HL-60 (cell line): ENCODE results near the gene SWSAP1.

Experiments
- DNase-seq, 2 experiments: peaks; one replicate each; pipeline ENCODE4 v3.0.0-alpha.2; 2010 to 2020; ENCODE audit warnings: low read depth in 1 of 2, low spot score in 1 of 2
- H3K27ac ChIP-seq: fragments of 250-450 bp; sonication (Bioruptor Pico); replicated peaks from 2 replicates; pipeline ENCODE4 v1.5.1; 2020; ENCODE audit warnings: mild to moderate bottlenecking, moderate library complexity
- H3K27me3 ChIP-seq: fragments of 250-450 bp; sonication (Bioruptor Pico); 2 replicates; pipeline ENCODE4 v1.5.1; 2021; ENCODE audit warnings: mild to moderate bottlenecking, moderate library complexity; ENCODE audit not compliant: insufficient read depth, poor library complexity, severe bottlenecking
- H3K4me3 ChIP-seq: replicated peaks from 2 replicates; pipeline ENCODE4 v1.5.1; 2011; ENCODE audit warnings: mild to moderate bottlenecking, control low read depth, low read length; ENCODE audit not compliant: insufficient read depth
- GABPA ChIP-seq: IDR thresholded peaks from 2 replicates; pipeline ENCODE4 v1.6.1; 2012; ENCODE audit warnings: low read depth
- POLR2AphosphoS5 ChIP-seq: IDR thresholded peaks from 2 replicates; pipeline ENCODE4 v1.6.1; 2012; ENCODE audit warnings: low read depth
- SPI1 ChIP-seq: IDR thresholded peaks from 2 replicates; pipeline ENCODE4 v1.6.1; 2012; ENCODE audit warnings: low read depth, mild to moderate bottlenecking, borderline replicate concordance
- TF ChIP-seq, protein P1 (sequence below): IDR thresholded peaks from 2 replicates; pipeline ENCODE4 v1.6.1; 2012; ENCODE audit warnings: low read depth; ENCODE audit not compliant: insufficient replicate concordance
- TF ChIP-seq, protein P2 (sequence below): IDR thresholded peaks from one replicate; pipeline ENCODE4 v1.5.1; 2011; ENCODE audit warnings: low read length, control low read depth, inconsistent platforms; ENCODE audit not compliant: insufficient read depth

SWSAP1 gene

DNA sequence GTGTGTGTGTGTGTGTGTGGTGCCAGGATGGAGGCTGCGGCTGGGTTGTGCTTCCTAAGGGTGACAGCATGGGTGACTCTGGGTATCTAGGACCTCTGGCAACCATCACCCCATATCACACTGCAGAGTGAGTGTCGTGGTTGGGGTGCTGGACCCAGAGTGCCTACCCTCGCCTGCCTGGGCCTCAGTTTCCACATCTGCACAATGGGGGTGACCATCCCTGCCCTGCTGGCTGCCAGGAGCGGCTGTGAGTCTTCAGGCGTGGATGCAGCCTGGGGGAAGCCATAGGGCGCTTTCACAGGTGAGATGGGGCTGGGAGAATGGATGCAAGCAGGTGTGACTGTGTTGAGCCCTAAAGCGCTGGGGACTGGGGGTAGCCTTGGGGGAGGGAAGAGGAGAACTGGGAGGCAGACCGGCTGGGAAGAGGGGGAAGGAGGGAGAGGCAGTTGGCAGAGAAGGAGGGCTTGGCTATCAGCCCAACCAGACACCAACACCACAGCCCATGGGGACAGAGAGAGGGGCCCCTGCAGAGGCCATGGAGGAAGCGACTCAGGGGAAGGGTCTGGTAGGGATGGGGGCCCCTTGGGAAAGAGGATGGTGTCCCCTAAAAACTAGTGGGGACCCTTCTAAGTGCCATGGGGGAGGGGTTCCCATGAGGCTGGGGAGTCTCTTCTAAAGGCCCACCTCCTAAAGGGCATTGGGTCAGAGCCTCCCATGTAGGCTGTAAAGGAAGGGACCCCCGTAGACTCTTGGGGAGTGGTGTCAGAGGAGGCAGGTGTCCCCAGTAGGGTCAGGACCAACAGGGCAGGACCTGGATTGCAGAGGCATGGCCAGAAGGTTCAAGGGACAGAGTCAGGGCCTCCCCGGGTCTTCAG, 17.6 kb upstream of the SWSAP1 start:
- Histone ChIP-seq H3K27ac (no peak overlapping the region), H3K4me3 (no peak overlapping the region), H3K27me3 (no peaks in the 10 kb centered on the region)
- TF ChIP-seq SPI1 (no peak), POLR2AphosphoS5 (no peak), GABPA (no peak)
- TF ChIP-seq, protein P1, sequence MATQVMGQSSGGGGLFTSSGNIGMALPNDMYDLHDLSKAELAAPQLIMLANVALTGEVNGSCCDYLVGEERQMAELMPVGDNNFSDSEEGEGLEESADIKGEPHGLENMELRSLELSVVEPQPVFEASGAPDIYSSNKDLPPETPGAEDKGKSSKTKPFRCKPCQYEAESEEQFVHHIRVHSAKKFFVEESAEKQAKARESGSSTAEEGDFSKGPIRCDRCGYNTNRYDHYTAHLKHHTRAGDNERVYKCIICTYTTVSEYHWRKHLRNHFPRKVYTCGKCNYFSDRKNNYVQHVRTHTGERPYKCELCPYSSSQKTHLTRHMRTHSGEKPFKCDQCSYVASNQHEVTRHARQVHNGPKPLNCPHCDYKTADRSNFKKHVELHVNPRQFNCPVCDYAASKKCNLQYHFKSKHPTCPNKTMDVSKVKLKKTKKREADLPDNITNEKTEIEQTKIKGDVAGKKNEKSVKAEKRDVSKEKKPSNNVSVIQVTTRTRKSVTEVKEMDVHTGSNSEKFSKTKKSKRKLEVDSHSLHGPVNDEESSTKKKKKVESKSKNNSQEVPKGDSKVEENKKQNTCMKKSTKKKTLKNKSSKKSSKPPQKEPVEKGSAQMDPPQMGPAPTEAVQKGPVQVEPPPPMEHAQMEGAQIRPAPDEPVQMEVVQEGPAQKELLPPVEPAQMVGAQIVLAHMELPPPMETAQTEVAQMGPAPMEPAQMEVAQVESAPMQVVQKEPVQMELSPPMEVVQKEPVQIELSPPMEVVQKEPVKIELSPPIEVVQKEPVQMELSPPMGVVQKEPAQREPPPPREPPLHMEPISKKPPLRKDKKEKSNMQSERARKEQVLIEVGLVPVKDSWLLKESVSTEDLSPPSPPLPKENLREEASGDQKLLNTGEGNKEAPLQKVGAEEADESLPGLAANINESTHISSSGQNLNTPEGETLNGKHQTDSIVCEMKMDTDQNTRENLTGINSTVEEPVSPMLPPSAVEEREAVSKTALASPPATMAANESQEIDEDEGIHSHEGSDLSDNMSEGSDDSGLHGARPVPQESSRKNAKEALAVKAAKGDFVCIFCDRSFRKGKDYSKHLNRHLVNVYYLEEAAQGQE = no peak
- TF ChIP-seq, protein P2, sequence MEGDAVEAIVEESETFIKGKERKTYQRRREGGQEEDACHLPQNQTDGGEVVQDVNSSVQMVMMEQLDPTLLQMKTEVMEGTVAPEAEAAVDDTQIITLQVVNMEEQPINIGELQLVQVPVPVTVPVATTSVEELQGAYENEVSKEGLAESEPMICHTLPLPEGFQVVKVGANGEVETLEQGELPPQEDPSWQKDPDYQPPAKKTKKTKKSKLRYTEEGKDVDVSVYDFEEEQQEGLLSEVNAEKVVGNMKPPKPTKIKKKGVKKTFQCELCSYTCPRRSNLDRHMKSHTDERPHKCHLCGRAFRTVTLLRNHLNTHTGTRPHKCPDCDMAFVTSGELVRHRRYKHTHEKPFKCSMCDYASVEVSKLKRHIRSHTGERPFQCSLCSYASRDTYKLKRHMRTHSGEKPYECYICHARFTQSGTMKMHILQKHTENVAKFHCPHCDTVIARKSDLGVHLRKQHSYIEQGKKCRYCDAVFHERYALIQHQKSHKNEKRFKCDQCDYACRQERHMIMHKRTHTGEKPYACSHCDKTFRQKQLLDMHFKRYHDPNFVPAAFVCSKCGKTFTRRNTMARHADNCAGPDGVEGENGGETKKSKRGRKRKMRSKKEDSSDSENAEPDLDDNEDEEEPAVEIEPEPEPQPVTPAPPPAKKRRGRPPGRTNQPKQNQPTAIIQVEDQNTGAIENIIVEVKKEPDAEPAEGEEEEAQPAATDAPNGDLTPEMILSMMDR = no peak
- DNase-seq = no peak

DNA sequence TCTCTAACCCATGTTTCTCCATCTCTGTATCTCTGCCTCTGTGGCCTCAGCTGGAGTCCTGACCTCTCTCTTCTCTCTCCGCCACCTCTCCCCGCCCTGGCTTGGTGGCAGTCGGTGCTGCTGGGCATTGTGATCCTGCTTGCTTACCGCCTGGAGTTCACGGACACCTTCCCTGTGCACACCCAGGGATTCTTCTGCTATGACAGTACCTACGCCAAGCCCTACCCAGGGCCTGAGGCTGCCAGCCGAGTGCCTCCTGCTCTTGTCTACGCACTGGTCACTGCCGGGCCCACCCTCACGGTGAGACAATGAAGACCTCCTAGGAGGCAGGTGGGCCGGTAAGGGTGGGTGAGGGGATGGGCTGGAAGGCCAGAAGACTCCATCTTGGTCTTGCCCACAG, 15.0 kb upstream of the SWSAP1 start:
- H3K27me3 ChIP-seq = no peaks in the 10 kb centered on the region
- no peak for DNase-seq
- H3K4me3 ChIP-seq = no peak overlapping the region
- no peak overlapping the region for H3K27ac ChIP-seq
- TF ChIP-seq SPI1 = no peak
- no peak for TF ChIP-seq GABPA
- TF ChIP-seq, protein P2 = no peak
- no peak for TF ChIP-seq POLR2AphosphoS5
- TF ChIP-seq, protein P1 = no peak

DNA sequence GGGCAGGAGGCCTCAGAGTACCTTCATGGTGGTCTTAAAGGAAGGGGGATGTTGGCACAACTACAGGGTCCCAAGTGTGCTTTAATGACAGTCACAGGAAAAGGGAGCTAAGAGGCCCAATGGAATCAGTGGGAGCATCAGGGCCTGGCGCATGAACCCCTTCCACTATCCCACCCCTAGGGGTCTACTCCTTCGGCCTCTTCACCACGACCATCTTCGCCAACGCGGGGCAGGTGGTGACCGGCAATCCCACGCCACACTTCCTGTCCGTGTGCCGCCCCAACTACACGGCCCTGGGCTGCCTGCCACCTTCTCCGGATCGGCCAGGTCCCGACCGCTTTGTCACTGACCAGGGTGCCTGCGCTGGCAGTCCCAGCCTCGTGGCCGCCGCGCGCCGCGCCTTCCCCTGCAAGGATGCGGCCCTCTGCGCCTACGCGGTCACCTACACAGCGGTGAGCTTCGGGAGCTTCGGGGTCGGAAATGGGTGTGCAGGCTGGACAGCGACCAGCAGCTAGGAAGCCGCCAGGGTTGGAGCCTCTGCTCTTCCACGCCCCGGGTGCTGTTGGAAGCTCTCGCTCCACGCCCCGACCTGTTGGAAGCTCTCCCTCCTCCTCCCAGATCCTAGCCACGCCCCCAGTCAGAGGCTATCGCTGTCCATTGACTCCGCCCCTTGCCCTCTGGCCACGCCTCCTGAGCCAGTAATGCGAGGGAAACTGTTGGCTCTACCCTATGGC, 13.3 kb upstream of the SWSAP1 start:
- H3K27me3 ChIP-seq = no peaks in the 10 kb centered on the region
- DNase-seq = no peak
- TF ChIP-seq, protein P1 = peak; percentile 74
- no peak for TF ChIP-seq SPI1
- no peak overlapping the region for H3K4me3 ChIP-seq
- no peak overlapping the region for H3K27ac ChIP-seq
